Tibial nerve (tissue), 4 donors: ENCODE results near the gene MAP10. TPM values are rescaled to one million over a fixed set of nuclear protein-coding genes. Genes with fewer than 3 reads are reported as not detected.
"Not testable (repeated sequence)": the region's sequence is repeated elsewhere in the genome, so short reads cannot be mapped to it uniquely, and the experiment has no call there.

Source experiments
- DNase-seq, 2 donors: peaks; one replicate each; pipeline ENCODE4 v3.0.0-alpha.2; 2019; ENCODE audit warnings: low spot score in 2 of 2
- H3K27ac ChIP-seq, 4 donors: fragments of 200-600 bp; sonication (generic) in 3 of 4; one replicate each; pipeline ENCODE4 v1.5.1; 2017 to 2019; ENCODE audit warnings: mild to moderate bottlenecking in 1 of 4
- H3K27me3 ChIP-seq, 2 donors: fragments of 200-600 bp; sonication (generic) in 1 of 2; one replicate each; pipeline versions ENCODE4 v1.5.1 to v1.6.0; 2017 to 2019
- H3K36me3 ChIP-seq, 3 donors: fragments of 200-600 bp; sonication (generic); one replicate each; pipeline ENCODE4 v1.5.1; 2018 to 2019
- H3K4me1 ChIP-seq, 4 donors: fragments of 200-600 bp; sonication (generic) in 3 of 4; one replicate each; pipeline ENCODE4 v1.5.1; 2017 to 2019
- H3K4me3 ChIP-seq, 4 donors: fragments of 200-600 bp; sonication (generic) in 3 of 4; one replicate each; pipeline ENCODE4 v1.5.1; 2017 to 2019; ENCODE audit warnings: mild to moderate bottlenecking in 1 of 4, moderate library complexity in 1 of 4
- H3K9me3 ChIP-seq, 4 donors: fragments of 200-600 bp; sonication (generic) in 3 of 4; one replicate each; pipeline ENCODE4 v1.5.1; 2017 to 2019
- CTCF ChIP-seq, 5 experiments: fragments of 200-600 bp in 3 of 5; fragments of 450-650 bp in 2 of 5; sonication (generic) in 3 of 5; IDR thresholded peaks; one replicate each; pipeline ENCODE4 v1.5.1; 2016 to 2019; ENCODE audit warnings: antibody characterized with exemption in 5 of 5, mild to moderate bottlenecking in 3 of 5, moderate library complexity in 2 of 5
- EP300 ChIP-seq, 2 donors: sonication (generic); formaldehyde crosslinking; IDR thresholded peaks; one replicate each; pipeline ENCODE4 v1.6.1; 2017; ENCODE audit warnings: antibody characterized with exemption in 2 of 2, mild to moderate bottlenecking in 1 of 2
- POLR2A ChIP-seq, 2 donors: fragments of 450-650 bp; IDR thresholded peaks; one replicate each; pipeline ENCODE4 v1.6.1; 2017; ENCODE audit warnings: antibody characterized with exemption in 2 of 2, mild to moderate bottlenecking in 2 of 2, moderate library complexity in 2 of 2
- WGBS, 2 donors: methylation state at CpG; one replicate each; pipeline ENCODE4 v1.1.5; 2018; 5-methylcytosine and 5-hydroxymethylcytosine counted together
- total RNA-seq, 4 donors: library from RNA; depleted of rRNA; stranded (reverse); fragments of >200 nt; gene quantifications; one replicate each; pipeline ENCODE4 v1.1.0, GENCODE V29; 2016

Gene MAP10
- total RNA-seq, 4 donors from 2014 or later, result 2.5 to 3.7 (median 3.2) TPM

DNA sequence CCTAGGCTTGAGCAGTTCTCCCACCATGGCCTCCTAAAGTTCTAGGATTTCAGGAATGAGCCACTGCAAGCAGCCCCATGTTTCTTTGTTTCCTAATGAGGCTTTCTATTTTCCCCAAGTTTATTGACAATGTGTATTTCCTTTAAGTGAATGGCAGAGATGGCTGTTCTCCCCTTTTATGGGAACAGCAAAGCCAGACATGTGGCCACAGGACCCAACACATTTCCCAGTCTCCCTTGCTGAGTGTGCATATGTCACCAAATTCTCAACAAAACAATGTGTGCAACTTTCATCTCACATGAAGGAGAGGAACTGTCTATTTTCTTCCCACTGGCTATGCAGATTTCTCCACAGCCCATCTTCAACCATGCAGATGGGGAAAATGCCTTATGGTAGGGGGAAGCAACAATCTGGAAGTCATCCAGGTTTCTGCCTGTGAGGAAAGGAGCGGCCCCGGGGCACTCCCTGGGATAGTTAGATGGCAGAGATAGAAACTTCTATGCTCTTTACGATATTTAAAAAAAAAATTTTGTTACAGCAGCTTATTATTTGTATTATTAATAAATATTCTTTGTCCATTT is 28.6 kb upstream of the MAP10 start:
- no peak for TF ChIP-seq EP300 (IDR thresholded peaks at IDR 0.05)
- no peak for TF ChIP-seq POLR2A (IDR thresholded peaks at IDR 0.05)
- no peak for TF ChIP-seq CTCF (IDR thresholded peaks at IDR 0.05)
- 77% methylated on average over 3 of the region's 3 CpGs for WGBS, 2 donors

DNA sequence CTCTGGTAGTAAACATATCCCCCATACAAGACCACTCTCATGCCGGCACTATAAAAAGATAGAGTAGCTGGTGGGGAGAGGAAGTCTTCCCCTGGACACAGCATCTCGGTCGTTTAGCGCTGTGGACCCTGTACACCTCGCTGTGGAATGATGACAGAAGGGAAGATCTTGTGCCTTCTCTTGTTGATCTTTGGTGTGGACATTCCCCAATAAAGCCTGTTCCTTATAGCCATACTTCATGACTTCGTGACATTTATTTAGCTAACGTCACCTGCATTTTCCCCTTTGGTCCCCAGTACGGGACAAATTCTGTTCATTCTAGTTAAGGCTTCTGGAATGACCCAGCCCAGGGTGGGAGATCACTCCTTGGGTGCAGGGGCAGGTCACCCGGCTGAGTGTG is 24.9 kb upstream of the MAP10 start:
- Histone ChIP-seq H3K4me1 (no peaks in the 10 kb centered on the region), H3K9me3 (no peaks in the 10 kb centered on the region), H3K4me3 (no peak overlapping the region), H3K36me3 (no peaks in the 10 kb centered on the region), H3K27ac (no peak overlapping the region), H3K27me3 (no peaks in the 10 kb centered on the region)
- WGBS, 2 donors, result 92 to 94% methylated on average over 9 of the region's 9 CpGs
- DNase-seq, result no peak
- no peak for TF ChIP-seq EP300 (IDR thresholded peaks at IDR 0.05)
- no peak for TF ChIP-seq POLR2A (IDR thresholded peaks at IDR 0.05)
- no peak for TF ChIP-seq CTCF (IDR thresholded peaks at IDR 0.05)

More for the DNA sequence above, 28.6 kb upstream of the MAP10 start:
- H3K4me3 ChIP-seq, result no peak overlapping the region
- no peak for DNase-seq
- H3K4me1 ChIP-seq, result no peaks in the 10 kb centered on the region
- no peaks in the 10 kb centered on the region for H3K27me3 ChIP-seq
- H3K9me3 ChIP-seq, result peaks cover 0 to 10% (median 0%) of the 10 kb centered on the region in 4 donors
- H3K27ac ChIP-seq, result no peak overlapping the region
- no peaks in the 10 kb centered on the region for H3K36me3 ChIP-seq

GRCh38 chr1:232784794-232785193 is 20.4 kb upstream of the MAP10 start:
- 91 to 92% methylated on average over 7 of the region's 7 CpGs for WGBS, 2 donors
- no peaks in the 10 kb centered on the region for H3K4me1 ChIP-seq
- no peaks in the 10 kb centered on the region for H3K27me3 ChIP-seq
- no peak overlapping the region for H3K27ac ChIP-seq
- no peaks in the 10 kb centered on the region for H3K36me3 ChIP-seq
- TF ChIP-seq POLR2A (IDR thresholded peaks at IDR 0.05) (no peak), CTCF (IDR thresholded peaks at IDR 0.05) (no peak), EP300 (IDR thresholded peaks at IDR 0.05) (no peak)
- H3K9me3 ChIP-seq, result no peaks in the 10 kb centered on the region
- no peak for DNase-seq
- H3K4me3 ChIP-seq, result no peak overlapping the region

GRCh38 chr1:232785630-232786029 is 19.6 kb upstream of the MAP10 start:
- not testable (repeated sequence) for H3K27ac ChIP-seq, DNase-seq, H3K4me1 ChIP-seq, H3K36me3 ChIP-seq, H3K9me3 ChIP-seq, H3K27me3 ChIP-seq, H3K4me3 ChIP-seq
- WGBS, 2 donors, result 91 to 100% methylated on average over 1 of the region's 1 CpG

- no peaks in the 10 kb centered on the region for H3K4me1 ChIP-seq
- 83 to 88% methylated on average over 7 of the region's 7 CpGs for WGBS, 2 donors
Measured at GRCh38 chr1:232786845-232787455, 18.3 kb upstream of the MAP10 start.

More at GRCh38 chr1:232786845-232787455, 18.3 kb upstream of the MAP10 start:
- Histone ChIP-seq H3K36me3 (no peaks in the 10 kb centered on the region), H3K9me3 (no peaks in the 10 kb centered on the region), H3K27me3 (no peaks in the 10 kb centered on the region), H3K27ac (no peak overlapping the region), H3K4me3 (no peak overlapping the region)
- DNase-seq, result no peak
- TF ChIP-seq EP300 (IDR thresholded peaks at IDR 0.05) (no peak), CTCF (IDR thresholded peaks at IDR 0.05) (no peak), POLR2A (IDR thresholded peaks at IDR 0.05) (no peak)
